Daoy (cell line): Measurements from ENCODE around the gene KCNJ18. TPM values are rescaled to one million over a fixed set of nuclear protein-coding genes. Genes with fewer than 3 reads are reported as not detected.
"Not testable (repeated sequence)": the region's sequence is repeated elsewhere in the genome, so short reads cannot be mapped to it uniquely, and the experiment has no call there.

Source experiments
- DNase-seq: peaks from one replicate; pipeline ENCODE4 v3.0.0-alpha.2; 2015; ENCODE audit warnings: low read depth
- total RNA-seq: library from RNA; depleted of rRNA; stranded (reverse); fragments of >200 nt; shearing (Covaris generic); gene quantifications from 2 replicates; pipeline ENCODE4 v1.2.3, GENCODE V29; 2014; rRNA removed

The KCNJ18 gene
- not detected in 2 replicates for total RNA-seq

GRCh38 chr17:21691883-21692703 is at the start of gene KCNJ18:
KCNJ18 (plus strand) TSS chr17:21692523; CDS start chr17:21702787, 10,264 bp downstream.
- not testable (repeated sequence) for DNase-seq

GRCh38 chr17:21648125-21648524 is 44.2 kb upstream of the KCNJ18 start:
- DNase-seq: not testable (repeated sequence)

GRCh38 chr17:21650043-21650442 is 42.3 kb upstream of the KCNJ18 start:
- not testable (repeated sequence) for DNase-seq

- not testable (repeated sequence) for DNase-seq
Measured at GRCh38 chr17:21652049-21652448, 40.3 kb upstream of the KCNJ18 start.

- not testable (repeated sequence) for DNase-seq
Measured at GRCh38 chr17:21653211-21653610, 39.1 kb upstream of the KCNJ18 start.

GRCh38 chr17:21656518-21657309 is 35.6 kb upstream of the KCNJ18 start:
- DNase-seq: not testable (repeated sequence)

GRCh38 chr17:21659635-21660034 is 32.7 kb upstream of the KCNJ18 start:
- not testable (repeated sequence) for DNase-seq

GRCh38 chr17:21661455-21661854 is 30.9 kb upstream of the KCNJ18 start:
- not testable (repeated sequence) for DNase-seq

GRCh38 chr17:21663166-21663565 is 29.2 kb upstream of the KCNJ18 start:
- not testable (repeated sequence) for DNase-seq

GRCh38 chr17:21663614-21664474 is 28.5 kb upstream of the KCNJ18 start:
- DNase-seq: not testable (repeated sequence)

- DNase-seq: not testable (repeated sequence)
Measured at GRCh38 chr17:21665171-21665570, 27.2 kb upstream of the KCNJ18 start.

GRCh38 chr17:21665935-21666493 is 26.3 kb upstream of the KCNJ18 start:
- DNase-seq: not testable (repeated sequence)

GRCh38 chr17:21666711-21667412 is 25.5 kb upstream of the KCNJ18 start:
- not testable (repeated sequence) for DNase-seq

- not testable (repeated sequence) for DNase-seq
Measured at GRCh38 chr17:21667413-21668117, 24.8 kb upstream of the KCNJ18 start.

- DNase-seq: not testable (repeated sequence)
Measured at GRCh38 chr17:21668118-21668488, 24.2 kb upstream of the KCNJ18 start.

GRCh38 chr17:21668746-21669508 is 23.4 kb upstream of the KCNJ18 start:
- not testable (repeated sequence) for DNase-seq

GRCh38 chr17:21669616-21670360 is 22.5 kb upstream of the KCNJ18 start:
- DNase-seq: not testable (repeated sequence)
